ENCODE results near the gene MSI1. TPM values are rescaled to one million over a fixed set of nuclear protein-coding genes. Genes with fewer than 3 reads are reported as not detected.

MSI1 gene
- total and polyA plus RNA-seq, 2 of the 13 experiments (the other 11 are each of a cell fraction or from before 2014, with no cell fraction given) = 0.09 to 0.46 TPM

GRCh38 chr12:120381752-120382419 lies 12.9 kb upstream of the MSI1 start (continued):
- TF ChIP-seq PHF5A (CRISPR knock-in tag; IDR thresholded peaks at IDR 0.05; ENCODE audit: low read depth, unreplicated experiment) (no peak), RAD51 (IDR thresholded peaks at IDR 0.05; ENCODE audit: borderline replicate concordance) (peak; percentile 38; the same call in 1 of the 2 replicates), CREB1 (IDR thresholded peaks at IDR 0.05) (peak; percentile 19; the same call in 1 of the 2 replicates), CREB1 (CRISPR knock-in tag; IDR thresholded peaks at IDR 0.05) (no peak), TEAD3 (CRISPR knock-in tag; optimal IDR thresholded peaks at IDR 0.05; ENCODE audit: borderline replicate concordance) (peak; percentile 51), SOX13 (IDR thresholded peaks at IDR 0.05) (no peak), SOX13 (CRISPR knock-in tag; conservative IDR thresholded peaks at IDR 0.05 in 1 of 2, IDR thresholded peaks at IDR 0.05 in 1 of 2) (0 out of 4 replicates have a peak, but pooled peaks of 1 of the 2 experiments have one; percentile 14), KLF11 (CRISPR knock-in tag; IDR thresholded peaks at IDR 0.05) (no peak), ATF2 (CRISPR knock-in tag; IDR thresholded peaks at IDR 0.05) (peak; percentile 75), TERF1 (CRISPR knock-in tag; IDR thresholded peaks at IDR 0.05) (no peak), RARA (CRISPR knock-in tag; IDR thresholded peaks at IDR 0.05) (peak; percentile 52; the same call in 1 of the 2 replicates), SAP130 (CRISPR knock-in tag; IDR thresholded peaks at IDR 0.05; ENCODE audit: low read depth) (0 out of 2 replicates have a peak, but pooled peaks have one; percentile 20), PPARG (CRISPR knock-in tag; conservative IDR thresholded peaks at IDR 0.05) (peak; percentile 58; the same call in 1 of the 2 replicates), NR2F6 (IDR thresholded peaks at IDR 0.05) (0 out of 2 replicates have a peak, but pooled peaks have one; percentile 26), NR2F6 (CRISPR knock-in tag; IDR thresholded peaks at IDR 0.05) (no peak), GATAD2A (CRISPR knock-in tag; IDR thresholded peaks at IDR 0.05) (peak; percentile 28; the same call in 1 of the 2 replicates), ARNTL (CRISPR knock-in tag; IDR thresholded peaks at IDR 0.05) (0 out of 2 replicates have a peak, but pooled peaks have one; percentile 35), RXRB (CRISPR knock-in tag; IDR thresholded peaks at IDR 0.05; ENCODE audit: borderline replicate concordance) (peak; percentile 50; the same call in 1 of the 2 replicates)
